ENCODE results near the gene PI4K2A. TPM values are rescaled to one million over a fixed set of nuclear protein-coding genes. Genes with fewer than 3 reads are reported as not detected.

Gene PI4K2A
- total and polyA plus RNA-seq, 2 donors (not counting 1 experiment from before 2014, with no cell fraction given), result 7.9 to 17.7 TPM

DNA sequence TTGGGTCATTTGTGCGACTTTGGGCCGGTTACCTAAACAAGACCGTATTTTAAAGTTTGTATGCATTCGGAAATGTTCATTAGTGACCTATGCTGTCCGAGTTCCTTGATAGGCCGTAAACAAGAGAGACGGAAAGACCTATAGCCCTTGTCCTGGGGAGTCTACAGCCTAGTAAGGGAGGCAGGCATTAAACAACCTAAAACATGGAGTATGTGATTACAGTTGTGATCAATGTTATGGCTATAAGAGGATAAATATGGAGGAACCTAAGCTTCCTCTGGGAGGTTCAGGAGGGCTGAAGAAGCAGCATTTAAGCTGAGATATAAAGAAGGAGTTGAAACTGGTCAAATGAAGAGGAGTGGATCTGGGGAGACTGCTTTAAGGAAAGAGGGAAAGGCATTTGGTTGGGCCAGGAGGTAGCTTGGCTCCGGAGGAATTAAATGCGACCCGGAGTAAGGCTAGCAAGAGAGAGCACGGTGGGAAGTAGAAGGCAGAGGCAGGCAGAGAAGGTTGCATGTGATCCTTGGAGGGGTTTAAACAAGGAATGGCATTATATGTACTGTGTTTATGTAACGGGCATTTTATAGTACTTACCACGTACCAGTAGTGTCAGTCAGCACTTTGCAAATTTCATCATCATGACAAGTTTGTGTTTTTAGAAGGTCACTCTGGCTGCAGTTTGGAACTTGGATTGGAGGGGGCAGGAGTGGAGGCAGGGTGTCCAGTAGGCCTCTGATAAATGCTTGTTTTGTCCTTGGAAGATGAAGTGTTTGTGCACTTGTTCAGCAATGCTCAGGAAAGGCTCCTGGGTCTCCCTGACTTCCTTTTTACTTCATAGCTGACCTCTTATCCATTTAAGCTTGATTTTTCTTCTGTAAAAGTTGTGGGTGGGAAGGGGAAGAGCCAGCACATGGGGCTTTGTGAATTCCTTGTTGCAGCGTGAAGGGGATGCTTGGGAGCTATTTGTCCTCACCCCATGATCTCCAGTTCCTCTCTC, 47.6 kb downstream of the PI4K2A start:
- 76% methylated on average over 13 of the region's 14 CpGs for WGBS (ENCODE audit: insufficient coverage)
- Histone ChIP-seq H3K4me1 (ENCODE audit: control insufficient read depth in 2 of 2, insufficient read depth in 2 of 2, low read length in 2 of 2) (peaks cover 4 to 15% of the 10 kb centered on the region in 2 donors), H3K27me3 (replicated peaks in 1 of 4; ENCODE audit: control extremely low read depth in 1 of 4, control insufficient read depth in 3 of 4, insufficient read depth in 4 of 4, low read length in 3 of 4) (peaks cover 0 to 5% (median 0%) of the 10 kb centered on the region in 4 experiments), H4K20me1 (ENCODE audit: control insufficient read depth, insufficient read depth, low read length, poor library complexity, severe bottlenecking) (no peaks in the 10 kb centered on the region), H3K4me2 (replicated peaks; ENCODE audit: low read depth, low read length, poor library complexity, severe bottlenecking) (peak overlapping the region; percentile 95), H3K9ac (ENCODE audit: low read length) (peak overlapping the region; percentile 84), H3K4me3 (ENCODE audit: control extremely low read depth in 1 of 5, extremely low read depth in 1 of 5, insufficient read depth in 1 of 5, low read depth in 2 of 5, low read length in 4 of 5) (peak overlapping the region; percentile 21 to 80 (median 76)), H2AFZ (ENCODE audit: insufficient read depth, low read depth, low read length, poor library complexity, severe bottlenecking) (peak overlapping the region; percentile 91), H3K36me3 (replicated peaks in 1 of 2; ENCODE audit: control extremely low read depth in 1 of 2, control insufficient read depth in 1 of 2, extremely low read depth in 1 of 2, insufficient read depth in 2 of 2, low read length in 1 of 2) (no peaks in the 10 kb centered on the region), H3K9me3 (ENCODE audit: control extremely low read depth in 1 of 3, control insufficient read depth in 2 of 3, insufficient read depth in 1 of 3, low read length in 2 of 3) (no peaks in the 10 kb centered on the region), H3K27ac (ENCODE audit: low read length in 2 of 2) (peak overlapping the region; percentile 57 to 73), H3K79me2 (ENCODE audit: control insufficient read depth, insufficient read depth, low read length) (no peaks in the 10 kb centered on the region)
- H3K27me3 Mint-ChIP-seq, result peaks cover 4% of the 10 kb centered on the region
- H3K9me3 Mint-ChIP-seq (ENCODE audit: insufficient read depth), result no peaks in the 10 kb centered on the region
- peak overlapping the region; percentile 79 for H3K27ac Mint-ChIP-seq
- ChIA-PET POLR2A (interaction anchor here (1.1 to 2.0 kb wide), 2 partner anchors 47 to 48 kb away, joined by 7 to 17 read pairs; partner anchors contain the start of gene ZFYVE27), CTCF (interaction anchor here (0.8 to 4.0 kb wide), 9 partner anchors 9 to 354 kb away, joined by 3 to 96 read pairs (median 7); partner anchors contain the start of gene ZFYVE27)
- H3K4me3 Mint-ChIP-seq, result peak overlapping the region; percentile 90
- no peak for ATAC-seq (ENCODE audit: low read depth)
- peaks cover 14% of the 10 kb centered on the region for H3K4me1 Mint-ChIP-seq
- DNase-seq, result no peak
- TF ChIP-seq CTCF (IDR thresholded peaks at IDR 0.05) (no peak), EZH2 (IDR thresholded peaks at IDR 0.05; ENCODE audit: borderline replicate concordance, insufficient read depth, low read depth, low read length, poor library complexity, severe bottlenecking) (no peak)
- intact Hi-C loops (cut with micrococcal nuclease), result loop anchor here (1.0 to 5.0 kb wide), 8 partner anchors 12 to 354 kb away; partner anchors contain the start of genes MORN4, PI4K2A, RRP12 and ZFYVE27

Measured in B cell (primary cell).